RKO (cell line): ENCODE measurements around the gene ADAMTS17.

ENCODE experiments used
- DNase-seq: peaks from one replicate; pipeline ENCODE4 v3.0.0-alpha.2; 2016; ENCODE audit warnings: low spot score

ADAMTS17 gene

GRCh38 chr15:100131321-100132224, 210.2 kb downstream of the ADAMTS17 start:
- DNase-seq: no peak

GRCh38 chr15:100129677-100130076, 212.1 kb downstream of the ADAMTS17 start:
- DNase-seq: no peak

- no peak for DNase-seq
These were observed 216.2 kb downstream of the ADAMTS17 start for GRCh38 chr15:100125401-100126191.

GRCh38 chr15:100124936-100125335, 216.8 kb downstream of the ADAMTS17 start:
- no peak for DNase-seq

GRCh38 chr15:100124361-100124760, 217.4 kb downstream of the ADAMTS17 start:
- no peak for DNase-seq

- no peak for DNase-seq
These were observed 218.2 kb downstream of the ADAMTS17 start for GRCh38 chr15:100123611-100124010.

GRCh38 chr15:100121285-100121684, 220.5 kb downstream of the ADAMTS17 start:
- no peak for DNase-seq

- no peak for DNase-seq
These were observed 221.7 kb downstream of the ADAMTS17 start for GRCh38 chr15:100120111-100120510.

GRCh38 chr15:100118546-100118945, 223.2 kb downstream of the ADAMTS17 start:
- no peak for DNase-seq

- no peak for DNase-seq
These were observed 225.2 kb downstream of the ADAMTS17 start for GRCh38 chr15:100116416-100117190.

- peak; percentile 5 for DNase-seq
These were observed 226.1 kb downstream of the ADAMTS17 start for GRCh38 chr15:100115711-100116090.

- DNase-seq: no peak
These were observed 226.6 kb downstream of the ADAMTS17 start for GRCh38 chr15:100115066-100115710.

GRCh38 chr15:100114571-100114970, 227.2 kb downstream of the ADAMTS17 start:
- no peak for DNase-seq

GRCh38 chr15:100114100-100114499, 227.7 kb downstream of the ADAMTS17 start:
- no peak for DNase-seq

GRCh38 chr15:100113351-100114080, 228.3 kb downstream of the ADAMTS17 start:
- DNase-seq: no peak

- no peak for DNase-seq
These were observed 229.0 kb downstream of the ADAMTS17 start for GRCh38 chr15:100112636-100113305.

- DNase-seq: no peak
These were observed 229.7 kb downstream of the ADAMTS17 start for GRCh38 chr15:100112061-100112420.

GRCh38 chr15:100111125-100112060, 230.4 kb downstream of the ADAMTS17 start:
- peak; percentile 54 for DNase-seq

- no peak for DNase-seq
These were observed 232.2 kb downstream of the ADAMTS17 start for GRCh38 chr15:100109486-100110035.
